GM21737 (cell line): ENCODE measurements around the gene CCDC6.
"Not testable (repeated sequence)": the region's sequence is repeated elsewhere in the genome, so short reads cannot be mapped to it uniquely, and the experiment has no call there.

ENCODE experiments used
- ATAC-seq: cut with Tn5 transposase; IDR thresholded peaks from one replicate; pipeline ENCODE4 v1.9.1; 2021; ENCODE audit warnings: mild to moderate bottlenecking, moderate library complexity; ENCODE audit not compliant: unreplicated experiment

The CCDC6 gene

DNA sequence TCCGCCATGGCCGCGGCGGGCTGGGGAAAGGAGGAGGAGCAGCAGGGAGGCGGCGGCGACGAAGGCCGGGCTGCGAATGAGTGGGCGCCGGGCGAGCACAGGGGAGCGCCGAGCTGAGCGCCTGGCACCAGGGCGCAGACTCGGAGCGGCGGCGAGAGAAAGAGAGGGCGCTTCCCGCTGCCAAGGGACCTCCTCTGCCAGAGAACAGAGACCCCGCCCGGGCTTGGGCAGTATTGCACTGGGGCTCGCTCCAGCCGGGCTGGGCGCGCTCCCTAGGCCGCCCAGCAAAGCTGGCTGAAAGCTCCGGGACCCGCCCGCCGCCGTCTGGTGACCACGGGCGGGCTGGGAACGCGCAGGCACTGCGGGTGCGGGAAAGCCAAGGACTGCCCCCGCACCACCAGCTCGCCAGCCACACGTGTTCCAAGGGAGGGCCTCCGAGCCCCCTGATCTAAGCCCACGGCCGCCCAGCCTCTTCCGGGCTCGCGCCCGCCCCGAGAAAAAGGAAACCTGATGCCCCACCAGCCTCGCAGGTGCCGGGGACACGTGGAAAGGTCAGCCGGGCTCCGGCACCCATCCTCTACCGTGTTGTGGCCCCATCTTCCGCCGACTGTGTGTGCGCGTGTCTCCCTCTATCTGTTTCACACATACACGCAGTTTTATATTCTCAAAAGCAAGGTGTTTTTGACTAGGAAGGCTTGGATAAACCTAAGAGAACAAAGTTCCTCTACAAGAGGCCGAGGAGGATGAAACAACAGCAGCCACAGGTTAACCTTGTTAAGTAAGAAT lies at the start of gene CCDC6:
CCDC6 (minus strand) TSS at position 140 of the 786 bp plus-strand sequence; CDS start at position 8, 132 bp downstream.
- peak; percentile 85 for ATAC-seq

DNA sequence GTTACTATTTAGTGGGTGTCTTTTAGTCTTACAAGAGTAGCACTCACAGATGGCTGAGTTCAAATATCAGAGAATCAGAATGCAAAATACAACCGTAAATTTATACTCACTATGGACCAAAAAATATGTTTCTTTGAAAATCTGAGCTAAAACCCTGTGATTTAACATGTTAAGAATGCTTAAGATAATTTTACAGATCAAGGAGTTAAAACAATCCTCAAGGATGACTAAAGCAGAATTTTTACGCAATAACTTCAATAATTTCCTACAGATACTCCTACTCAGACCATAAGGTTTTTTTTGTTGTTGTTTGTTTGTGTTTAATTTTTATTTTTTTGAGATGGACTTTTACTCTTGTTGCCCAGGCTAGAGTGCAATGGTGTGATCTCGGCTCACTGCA lies 47.9 kb upstream of the CCDC6 start:
- ATAC-seq: no peak

DNA sequence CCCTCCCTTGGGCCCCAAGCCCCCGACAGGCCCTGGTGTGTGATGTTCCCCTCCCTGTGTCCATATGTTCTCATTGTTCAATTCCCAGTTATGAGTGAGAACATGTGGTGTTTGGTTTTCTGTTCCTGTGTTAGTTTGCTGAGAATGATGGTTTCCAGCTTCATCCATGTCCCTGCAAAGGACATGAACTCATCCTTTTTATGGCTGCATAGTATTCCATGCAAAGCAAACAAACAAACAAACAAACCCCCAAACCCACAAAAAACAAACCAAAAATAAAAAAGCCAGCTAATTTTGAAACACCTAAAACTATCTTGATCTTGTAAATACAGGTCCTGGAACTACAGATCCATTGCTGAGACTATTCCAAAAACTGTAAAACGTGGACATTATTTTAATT lies 47.4 kb upstream of the CCDC6 start:
- ATAC-seq: not testable (repeated sequence)

DNA sequence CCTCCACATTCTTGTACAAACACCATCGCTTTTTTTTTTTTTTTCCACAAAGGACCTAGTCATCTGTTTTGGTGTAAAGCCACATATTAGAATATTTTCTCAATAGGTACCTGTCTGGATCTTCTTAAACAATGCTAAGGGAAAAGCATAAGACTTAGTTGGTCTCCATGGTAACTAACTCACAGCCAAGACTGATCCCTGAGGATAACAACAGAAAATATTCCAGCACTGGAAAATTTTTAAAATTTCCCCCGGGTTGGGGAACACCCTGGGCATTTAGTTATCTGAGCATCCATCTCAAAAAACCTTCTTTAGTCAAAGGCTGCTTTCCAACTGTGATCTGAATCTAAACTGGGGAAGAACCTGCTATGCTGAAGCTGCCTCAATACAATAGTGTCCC lies 43.7 kb upstream of the CCDC6 start:
- ATAC-seq: no peak

DNA sequence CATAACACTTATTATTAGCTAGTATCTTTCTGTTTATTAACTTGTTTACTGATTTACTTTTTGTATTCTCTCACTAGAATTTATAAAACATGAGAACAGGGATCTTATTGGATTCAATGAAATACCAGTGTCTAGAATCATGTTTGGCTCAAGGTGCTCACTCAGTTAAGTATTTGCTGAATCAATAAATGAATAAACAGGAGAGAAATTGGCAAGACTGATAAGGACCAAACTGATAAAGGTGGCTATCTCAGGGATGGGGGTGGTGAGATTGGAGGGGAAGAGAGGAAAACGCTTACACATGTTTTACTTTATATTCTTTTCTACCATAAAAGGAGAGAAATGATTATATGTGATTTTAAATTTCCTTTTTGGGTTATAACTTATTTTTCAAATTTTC lies 43.3 kb upstream of the CCDC6 start:
- ATAC-seq: no peak

DNA sequence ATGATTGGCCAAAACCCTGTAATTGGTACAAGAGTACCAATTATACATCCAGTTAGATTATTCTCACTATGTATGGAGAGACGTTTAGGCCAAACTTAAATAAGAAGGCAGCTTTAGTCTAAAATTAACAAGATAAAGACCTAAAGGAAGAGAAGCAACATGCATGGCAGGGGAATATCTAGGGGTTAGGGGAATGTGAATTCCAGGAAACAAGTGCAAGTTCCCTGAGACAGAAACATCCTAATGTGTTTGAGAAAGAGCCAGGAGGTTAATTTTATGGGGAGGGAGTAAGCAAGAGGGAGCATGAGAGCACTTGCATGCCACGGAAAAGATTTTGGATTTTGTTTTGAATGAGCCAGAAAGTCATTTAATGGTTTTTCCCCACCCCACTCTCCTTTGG lies 39.6 kb upstream of the CCDC6 start:
- no peak for ATAC-seq

DNA sequence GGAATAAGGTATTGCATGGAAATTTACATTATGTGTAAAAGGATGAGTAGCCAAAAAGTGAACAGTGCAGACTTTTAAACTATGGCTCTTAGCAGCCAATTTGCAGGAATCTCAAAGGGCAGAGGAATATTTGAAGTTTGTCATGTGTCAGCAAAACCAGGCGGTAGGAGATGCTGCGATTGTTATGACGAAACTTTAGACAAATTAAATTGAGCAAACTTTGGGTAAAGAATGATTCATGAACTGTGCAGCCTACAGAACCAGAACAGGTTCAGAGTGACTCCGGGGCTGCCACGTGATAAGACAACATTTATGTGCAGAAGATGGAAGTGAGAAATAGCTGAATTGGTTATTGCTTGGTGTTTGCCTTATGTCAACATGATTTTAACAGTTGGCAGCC lies 39.2 kb upstream of the CCDC6 start:
- ATAC-seq: no peak

DNA sequence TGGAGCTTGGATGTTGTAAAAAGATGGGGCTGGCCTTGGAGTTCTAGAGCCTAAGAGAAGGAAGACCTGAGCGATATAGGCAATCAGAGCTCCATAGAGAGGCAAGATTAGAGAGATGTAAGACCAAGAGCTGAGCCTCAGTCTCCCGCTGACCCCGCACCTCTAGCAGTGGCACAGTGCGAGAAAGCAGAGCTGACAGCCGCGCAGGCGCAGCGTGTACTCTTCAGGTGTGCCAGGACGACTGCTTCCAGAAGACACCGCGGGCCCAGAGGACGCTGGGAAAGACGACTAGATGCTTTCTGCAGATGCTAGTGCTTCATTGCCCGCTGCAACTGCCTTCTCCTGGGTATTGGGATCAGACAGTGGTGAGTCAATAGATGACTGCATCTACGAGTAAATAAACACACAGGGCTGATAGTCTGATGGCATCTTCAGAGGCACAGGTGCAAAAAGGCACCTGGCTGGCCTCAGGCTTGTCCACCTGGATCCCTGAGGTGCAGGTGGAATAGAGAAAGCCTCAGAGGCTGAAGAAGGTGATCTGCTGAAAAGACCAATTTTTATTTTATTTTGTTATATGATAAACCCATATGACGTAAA lies 38.1 kb upstream of the CCDC6 start:
- no peak for ATAC-seq

DNA sequence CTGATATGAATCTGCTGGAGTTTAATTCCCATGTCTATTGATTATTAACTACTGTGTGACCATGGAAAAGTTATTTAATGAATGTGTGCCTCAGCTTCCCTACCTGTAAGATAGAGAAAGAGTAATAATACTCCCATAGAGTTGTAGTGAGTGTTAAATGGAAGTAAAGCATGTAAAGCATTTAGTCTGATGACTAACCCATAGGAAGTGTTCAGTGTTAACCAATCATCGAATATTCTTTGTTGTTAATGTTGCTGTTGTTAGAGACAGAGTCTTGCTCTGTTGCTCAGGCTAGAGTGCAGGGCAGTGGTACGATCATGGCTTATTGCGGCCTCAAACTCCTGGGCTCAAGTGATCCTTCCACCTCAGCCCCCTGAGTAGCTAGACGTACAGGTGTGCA lies 36.2 kb upstream of the CCDC6 start:
- ATAC-seq: no peak

DNA sequence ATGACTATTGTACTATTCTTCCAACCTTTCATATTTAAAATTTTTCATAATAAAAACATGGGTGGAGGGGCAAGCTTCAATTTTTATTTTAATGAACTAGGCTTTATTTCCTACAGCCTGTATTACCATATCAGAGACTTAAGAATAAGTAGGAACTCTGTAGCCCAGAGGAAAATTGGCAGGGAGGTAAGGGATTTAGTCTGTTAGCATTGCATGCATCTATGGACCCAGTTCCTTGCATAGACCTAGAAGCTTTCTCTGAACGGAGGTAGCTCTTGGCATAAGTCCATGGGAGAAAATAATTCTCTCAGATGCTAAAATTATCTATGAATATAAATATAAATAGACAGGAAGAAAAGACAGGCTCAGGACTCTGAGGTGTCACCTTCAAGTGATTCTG lies 31.4 kb upstream of the CCDC6 start:
- ATAC-seq: no peak

DNA sequence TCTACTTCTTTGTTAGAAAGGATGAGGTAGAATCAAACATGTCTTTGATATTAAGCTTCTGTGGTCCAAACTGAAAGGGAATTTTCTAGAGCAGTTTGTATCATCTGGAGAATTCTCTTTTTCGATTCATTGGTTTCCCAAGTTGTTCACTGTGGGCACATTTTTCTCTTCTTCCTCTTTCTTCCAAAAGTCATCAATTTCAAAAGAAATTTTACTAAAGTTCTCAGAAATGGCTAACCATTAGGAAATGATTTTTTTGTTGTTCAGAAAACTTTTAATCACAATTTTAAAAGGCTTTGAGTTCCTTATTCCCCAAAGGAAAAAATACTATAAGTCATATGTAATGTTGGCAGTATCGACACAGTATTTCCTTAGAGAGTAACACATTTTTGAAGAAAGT lies 28.3 kb upstream of the CCDC6 start:
- no peak for ATAC-seq

DNA sequence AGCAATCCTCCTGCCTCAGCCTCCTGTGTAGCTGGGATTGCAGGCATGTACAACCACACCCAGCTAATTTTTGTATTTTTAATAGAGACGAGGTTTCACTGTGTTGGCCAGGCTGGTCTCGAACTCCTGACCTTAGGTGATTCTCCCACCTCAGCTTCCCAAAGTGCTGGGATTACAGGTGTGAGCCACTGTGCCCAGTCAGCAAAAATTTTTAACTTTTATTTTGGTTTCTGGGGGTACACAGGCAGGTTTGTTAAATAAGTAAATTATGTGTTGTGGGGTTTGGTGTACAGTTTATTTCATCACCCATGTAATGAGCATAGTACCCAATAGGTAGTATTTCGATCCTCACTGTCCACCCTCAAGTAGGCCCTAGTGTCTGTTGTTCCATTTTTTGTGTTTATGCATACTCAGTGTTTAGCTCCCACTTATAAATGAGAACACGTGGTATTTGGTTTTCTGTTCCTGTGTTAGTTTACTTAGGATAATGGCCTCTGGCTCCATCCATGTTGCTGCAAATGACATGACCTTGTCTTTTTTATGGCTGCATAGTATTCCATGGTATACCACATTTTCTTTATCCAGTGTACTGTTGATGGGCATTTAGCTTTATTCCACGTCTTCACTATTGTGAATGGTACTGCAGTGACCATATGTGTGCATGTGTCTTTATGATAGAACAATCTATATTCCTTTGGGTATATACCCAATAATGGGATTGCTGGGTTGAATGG lies 24.6 kb upstream of the CCDC6 start:
- ATAC-seq: not testable (repeated sequence)

DNA sequence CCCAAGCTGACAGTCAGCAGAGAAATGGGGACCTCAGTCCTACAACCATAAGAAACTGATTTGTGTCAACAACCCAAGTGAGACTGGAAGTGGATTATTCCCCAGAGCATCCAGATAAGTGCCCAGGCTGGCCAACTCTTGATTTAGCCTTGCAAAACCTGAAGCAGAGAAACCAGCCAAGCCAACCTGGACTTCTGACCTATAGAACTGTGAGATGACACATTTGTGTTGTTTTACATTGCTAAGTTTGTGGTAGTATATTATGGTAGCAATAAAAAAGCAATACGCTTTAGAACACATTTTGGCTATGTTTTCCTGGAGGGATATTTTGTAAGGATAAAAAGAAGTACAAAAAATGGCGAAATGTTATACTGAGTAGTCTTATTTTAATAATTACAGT lies 19.7 kb upstream of the CCDC6 start:
- ATAC-seq: no peak

DNA sequence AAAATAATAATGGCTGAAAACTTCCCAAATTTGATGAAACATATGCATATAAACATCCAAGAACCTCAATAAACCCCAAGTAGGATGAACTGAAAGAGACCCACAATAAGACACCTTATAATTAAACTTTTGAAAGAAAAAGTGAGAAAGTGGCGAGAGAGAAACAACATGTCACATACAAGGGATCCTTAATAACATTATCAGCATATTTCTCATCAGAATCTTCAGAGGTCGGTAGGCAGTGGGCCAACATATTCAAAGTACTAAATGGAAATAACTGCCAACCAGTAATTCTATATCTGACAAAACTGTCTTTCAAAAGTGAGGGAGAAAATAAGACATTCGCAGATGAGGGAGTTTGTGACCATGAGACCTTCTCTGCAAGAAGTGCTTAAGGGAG lies 16.6 kb upstream of the CCDC6 start:
- ATAC-seq: no peak

DNA sequence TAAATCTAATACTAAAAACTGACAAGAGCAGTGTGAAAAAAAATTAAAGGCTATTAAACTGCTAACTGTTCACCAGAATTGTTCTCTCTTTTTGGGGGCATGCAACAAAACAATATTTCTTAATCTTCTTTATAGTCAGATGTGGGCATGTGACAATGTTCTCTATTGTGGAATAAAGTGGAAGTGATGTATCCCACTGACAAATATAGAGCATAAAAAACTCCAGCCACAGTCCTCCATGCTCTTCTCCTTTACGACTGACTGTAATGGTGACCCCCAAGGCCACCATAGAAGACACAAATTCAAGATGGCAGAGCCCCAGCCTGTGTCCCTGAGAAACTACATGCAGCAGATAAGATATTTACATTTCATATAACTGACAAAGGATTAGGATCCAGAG lies 11.6 kb upstream of the CCDC6 start:
- ATAC-seq: no peak

DNA sequence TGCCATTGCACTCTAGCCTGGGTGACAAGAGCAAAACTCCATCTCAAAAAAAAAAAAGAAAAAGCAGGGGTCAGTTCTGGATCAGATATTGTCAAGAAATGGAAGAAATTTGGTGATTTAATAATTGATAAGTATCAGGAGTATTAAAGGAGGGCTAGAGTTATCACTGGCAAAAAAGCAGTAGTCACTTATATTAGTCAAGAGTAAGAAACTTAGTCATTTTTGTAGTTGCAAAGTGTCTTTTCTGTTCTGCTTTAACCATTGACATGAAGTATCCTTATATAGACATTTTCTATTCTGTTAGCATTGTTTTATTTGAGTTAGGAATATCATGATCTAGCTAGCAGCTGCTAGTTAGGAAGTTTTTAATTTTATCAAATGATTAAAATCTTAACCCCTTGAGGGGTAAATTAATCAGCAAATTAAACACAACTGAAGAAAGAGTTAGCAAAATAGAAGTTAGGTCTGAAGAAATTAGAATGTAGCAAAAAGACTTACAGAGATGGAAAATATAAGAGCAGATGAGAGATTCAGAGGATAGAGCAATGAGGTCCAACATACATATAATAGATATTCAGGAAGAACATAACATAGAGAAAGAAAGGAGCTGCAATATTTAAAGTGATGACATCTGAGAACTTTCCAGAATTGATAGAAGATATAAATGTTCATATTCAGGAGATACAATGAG lies 7.3 kb upstream of the CCDC6 start:
- ATAC-seq: no peak

DNA sequence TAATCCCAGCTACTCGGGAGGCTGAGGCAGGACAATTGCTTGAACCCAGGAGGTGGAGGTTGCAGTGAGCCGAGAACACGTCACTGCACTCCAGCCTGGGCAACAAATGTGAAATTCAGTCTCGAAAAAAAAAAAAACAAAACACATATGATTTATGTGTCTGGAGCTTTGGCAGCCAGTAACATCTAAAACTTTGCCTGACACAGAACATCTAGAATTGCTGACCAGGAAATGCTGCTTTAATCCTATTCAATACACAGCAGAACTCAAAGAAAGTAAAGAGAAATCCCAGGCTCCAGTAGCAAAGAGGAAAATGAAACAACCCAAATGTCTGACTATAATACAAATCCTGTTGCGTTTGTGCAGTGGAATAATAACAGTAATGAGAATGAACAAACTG lies 4.5 kb upstream of the CCDC6 start:
- no peak for ATAC-seq

DNA sequence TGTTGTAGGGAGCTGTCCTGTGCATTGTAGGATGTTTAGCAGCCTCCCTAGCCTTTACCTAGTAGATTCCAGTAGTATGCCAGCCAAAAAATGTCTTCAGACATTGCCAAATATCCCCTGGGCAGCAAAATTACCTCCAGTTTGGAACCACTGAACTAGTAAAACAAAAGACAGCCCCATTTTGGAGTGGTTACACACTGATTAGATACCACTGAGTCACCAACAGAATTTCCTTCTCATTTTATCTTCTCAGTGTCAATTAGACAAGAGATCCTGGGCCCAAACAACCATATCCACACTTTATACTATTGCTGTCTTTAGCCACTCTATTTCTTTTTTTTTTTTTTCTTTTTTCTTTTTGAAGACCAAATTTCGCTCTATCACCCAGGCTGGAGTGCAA lies 3.5 kb upstream of the CCDC6 start:
- no peak for ATAC-seq

DNA sequence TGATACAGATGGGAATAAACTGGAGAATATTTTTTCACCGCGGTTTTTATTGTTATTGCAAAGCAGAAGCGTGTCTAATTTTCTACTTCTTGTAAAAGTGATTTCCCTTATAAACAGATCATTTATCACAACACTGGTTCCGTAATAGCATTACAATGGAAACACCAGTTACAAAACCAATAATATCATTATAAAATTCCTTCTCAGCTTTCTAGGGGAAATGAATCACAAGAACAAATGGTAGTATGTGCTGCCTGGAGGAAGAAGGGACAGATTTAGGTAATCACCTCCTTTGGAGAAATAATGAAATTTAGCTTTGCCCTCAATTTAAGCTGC lies 2.4 kb upstream of the CCDC6 start:
- ATAC-seq: no peak

DNA sequence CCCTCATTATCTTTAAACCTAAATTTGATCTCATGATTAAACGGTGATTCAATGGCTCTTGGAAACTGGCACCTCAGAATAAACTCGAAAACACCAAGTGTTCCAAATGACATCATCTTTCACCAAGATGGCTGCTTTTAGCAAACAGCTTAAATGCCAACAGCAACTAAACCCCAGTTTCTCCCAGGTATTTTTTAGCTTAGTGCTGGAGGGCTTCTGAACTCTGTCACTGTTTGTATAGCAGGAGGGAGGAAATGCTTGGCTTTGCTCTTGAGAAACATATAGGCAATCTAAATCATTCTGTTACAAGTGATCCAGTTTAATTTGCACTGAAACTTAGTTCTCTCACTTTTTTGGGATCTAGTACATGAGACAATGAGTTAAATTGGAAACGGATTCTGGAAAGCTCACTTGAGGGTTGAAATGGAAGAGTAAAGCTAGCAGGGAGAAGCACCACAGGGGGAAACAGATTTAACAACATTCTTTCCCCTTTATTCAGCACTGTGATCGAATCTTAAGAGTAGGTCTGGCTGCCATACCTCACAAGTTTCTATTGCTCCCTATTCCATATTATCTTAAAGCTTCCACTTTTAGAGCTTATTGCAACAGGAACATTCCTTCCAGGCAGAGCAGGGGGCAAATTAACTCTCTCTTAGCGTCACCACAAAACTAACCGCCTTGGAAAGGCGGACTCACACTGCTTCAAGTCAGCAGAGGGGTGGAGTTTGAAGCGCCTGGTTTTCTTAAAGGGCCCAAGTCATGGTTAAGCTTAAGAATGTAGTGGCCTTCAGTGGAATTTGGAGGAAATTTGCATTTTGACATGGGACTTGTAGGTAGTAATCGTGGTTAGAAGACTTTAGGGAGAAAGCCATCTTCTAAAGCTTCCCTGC lies 1.8 kb upstream of the CCDC6 start:
- ATAC-seq: peak; percentile 22

DNA sequence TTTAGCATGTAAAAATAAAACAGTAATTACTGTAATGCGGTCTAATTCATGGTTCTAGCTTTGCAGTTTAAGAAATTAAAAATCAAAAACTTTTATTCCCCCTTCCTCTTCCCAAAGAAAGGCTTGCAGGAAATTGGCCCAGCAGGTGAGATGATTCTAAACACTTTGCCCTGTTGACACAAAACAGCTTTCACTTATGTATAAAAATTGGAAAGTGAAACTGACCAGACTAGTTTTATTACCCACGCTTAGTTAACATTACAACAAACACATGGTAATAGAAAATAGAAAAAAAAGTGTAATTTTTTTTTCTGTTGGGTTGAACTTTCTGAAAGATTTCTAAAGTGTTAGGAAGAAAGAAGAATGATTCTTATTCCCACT lies 1.2 kb upstream of the CCDC6 start:
- no peak for ATAC-seq
